ENCODE data around the gene PACSIN3. TPM values are rescaled to one million over a fixed set of nuclear protein-coding genes. Genes with fewer than 3 reads are reported as not detected.

Gene PACSIN3
- total RNA-seq, 4 donors from 2014 or later: 42.5 to 59.3 (median 53.5) TPM

DNA sequence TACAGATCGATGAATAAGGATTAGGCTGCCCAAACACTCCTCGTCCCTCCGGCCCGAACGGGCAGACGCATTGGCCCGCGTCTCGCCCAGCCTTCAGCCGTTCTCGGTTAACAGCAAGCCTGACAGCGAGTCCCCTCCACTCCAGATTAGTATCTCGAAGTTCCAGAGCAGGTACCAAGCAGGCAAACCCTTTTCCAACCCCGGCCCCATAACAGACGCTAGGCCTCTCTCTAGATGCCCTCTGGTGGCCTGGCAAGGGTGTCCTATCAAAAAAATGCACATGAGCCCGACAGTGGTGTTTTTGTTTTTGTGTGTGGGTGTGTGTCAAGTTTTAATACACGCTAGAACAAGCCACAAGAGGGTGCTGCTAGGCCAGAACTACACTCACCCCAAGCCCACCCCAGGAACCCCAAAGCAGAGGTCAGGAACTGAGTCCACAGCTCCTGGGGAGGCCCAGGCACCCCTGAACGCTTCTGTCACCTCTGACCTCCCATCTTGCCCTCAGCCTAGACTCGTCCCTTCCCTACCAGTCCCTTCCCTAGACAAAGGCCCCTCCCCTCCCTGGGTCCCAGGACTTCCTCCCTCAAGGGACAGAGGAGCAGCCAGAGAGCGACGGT lies 8.9 kb downstream of the PACSIN3 start:
- H3K36me3 ChIP-seq: peaks cover 28% of the 10 kb centered on the region
- 4% methylated on average over 5 of the region's 21 CpGs for WGBS
- peak overlapping the region; percentile 97 for H3K4me3 ChIP-seq
- TF ChIP-seq, protein P1, sequence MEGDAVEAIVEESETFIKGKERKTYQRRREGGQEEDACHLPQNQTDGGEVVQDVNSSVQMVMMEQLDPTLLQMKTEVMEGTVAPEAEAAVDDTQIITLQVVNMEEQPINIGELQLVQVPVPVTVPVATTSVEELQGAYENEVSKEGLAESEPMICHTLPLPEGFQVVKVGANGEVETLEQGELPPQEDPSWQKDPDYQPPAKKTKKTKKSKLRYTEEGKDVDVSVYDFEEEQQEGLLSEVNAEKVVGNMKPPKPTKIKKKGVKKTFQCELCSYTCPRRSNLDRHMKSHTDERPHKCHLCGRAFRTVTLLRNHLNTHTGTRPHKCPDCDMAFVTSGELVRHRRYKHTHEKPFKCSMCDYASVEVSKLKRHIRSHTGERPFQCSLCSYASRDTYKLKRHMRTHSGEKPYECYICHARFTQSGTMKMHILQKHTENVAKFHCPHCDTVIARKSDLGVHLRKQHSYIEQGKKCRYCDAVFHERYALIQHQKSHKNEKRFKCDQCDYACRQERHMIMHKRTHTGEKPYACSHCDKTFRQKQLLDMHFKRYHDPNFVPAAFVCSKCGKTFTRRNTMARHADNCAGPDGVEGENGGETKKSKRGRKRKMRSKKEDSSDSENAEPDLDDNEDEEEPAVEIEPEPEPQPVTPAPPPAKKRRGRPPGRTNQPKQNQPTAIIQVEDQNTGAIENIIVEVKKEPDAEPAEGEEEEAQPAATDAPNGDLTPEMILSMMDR (IDR thresholded peaks at IDR 0.05): peak; percentile 58 to 73
- TF ChIP-seq POLR2A (IDR thresholded peaks at IDR 0.05): no peak
- TF ChIP-seq EP300 (IDR thresholded peaks at IDR 0.05): no peak
- TF ChIP-seq POLR2AphosphoS5 (IDR thresholded peaks at IDR 0.05): peak in 1 of 3 donors; percentile 14
- H3K27ac ChIP-seq: peak overlapping the region; percentile 99
- H3K9me3 ChIP-seq: no peaks in the 10 kb centered on the region
- peak in 1 of 2 donors; percentile 86 for DNase-seq (ENCODE audit: low spot score in 2 of 2)
- H3K27me3 ChIP-seq: no peaks in the 10 kb centered on the region
- peaks cover 26% of the 10 kb centered on the region for H3K4me1 ChIP-seq

DNA sequence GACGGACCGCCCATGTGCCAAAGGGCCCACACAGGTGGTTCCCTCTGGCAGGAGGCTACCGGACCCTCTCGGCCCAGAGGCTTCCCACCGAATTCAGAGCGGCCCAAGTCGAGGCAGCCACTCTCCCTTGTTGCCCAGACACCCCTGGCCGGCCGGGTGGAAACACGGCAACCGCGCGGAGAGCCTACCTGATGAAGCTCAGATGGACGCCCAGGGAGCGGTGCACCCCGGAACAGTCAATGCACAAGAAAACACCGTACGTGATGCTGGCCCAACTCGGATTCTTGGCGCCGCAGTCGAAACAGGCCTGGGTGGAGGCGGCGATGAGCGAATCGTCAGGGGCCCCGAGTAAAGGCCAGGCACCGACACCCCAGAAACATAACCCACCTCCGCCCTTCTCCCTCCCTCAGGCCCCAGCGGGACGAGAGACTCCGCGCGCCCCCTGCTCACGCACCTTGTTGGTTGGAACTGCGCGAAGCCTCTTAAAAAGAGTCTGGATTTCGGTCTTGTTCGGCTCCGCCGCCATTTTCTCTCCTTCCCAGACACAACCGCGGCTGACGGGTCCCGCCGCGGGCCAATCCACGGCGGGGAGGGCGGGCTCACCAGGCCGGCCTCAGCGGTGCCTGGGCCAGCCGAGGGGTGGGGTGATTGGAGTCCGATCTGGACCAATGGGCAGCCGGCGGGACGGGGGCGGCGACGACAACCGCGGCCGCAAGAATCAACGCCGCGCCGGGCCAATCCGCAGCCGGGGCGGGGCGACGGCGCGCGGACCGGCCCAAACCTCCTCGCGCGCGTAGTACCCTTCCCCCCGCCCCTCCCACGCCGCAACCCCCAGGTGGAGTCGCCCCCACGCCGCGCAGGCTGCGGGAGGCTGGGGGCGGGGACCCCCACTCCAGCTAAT lies 9.7 kb downstream of the PACSIN3 start, which contains the start of gene ARFGAP2:
Gene ARFGAP2, minus strand, starts transcription at position 552 of the 901 bp plus-strand sequence. Its CDS starts 26 bp downstream, at position 526.
- Histone ChIP-seq H3K4me1 (peaks cover 26% of the 10 kb centered on the region), H3K36me3 (peaks cover 35% of the 10 kb centered on the region), H3K4me3 (peak within 1 kb of the TSS; percentile 97), H3K27ac (peak within 1 kb of the TSS; percentile 99), H3K27me3 (no peaks in the 10 kb centered on the region), H3K9me3 (no peaks in the 10 kb centered on the region)
- peak; percentile 97 to 98 for DNase-seq (ENCODE audit: low spot score in 2 of 2)
- WGBS: under 1% methylated on average over 37 of the region's 89 CpGs
- TF ChIP-seq POLR2AphosphoS5 (IDR thresholded peaks at IDR 0.05) (peak in 2 of 3 donors; percentile 29 to 81), EP300 (IDR thresholded peaks at IDR 0.05) (no peak)
- TF ChIP-seq, protein P1 (IDR thresholded peaks at IDR 0.05): no peak

DNA sequence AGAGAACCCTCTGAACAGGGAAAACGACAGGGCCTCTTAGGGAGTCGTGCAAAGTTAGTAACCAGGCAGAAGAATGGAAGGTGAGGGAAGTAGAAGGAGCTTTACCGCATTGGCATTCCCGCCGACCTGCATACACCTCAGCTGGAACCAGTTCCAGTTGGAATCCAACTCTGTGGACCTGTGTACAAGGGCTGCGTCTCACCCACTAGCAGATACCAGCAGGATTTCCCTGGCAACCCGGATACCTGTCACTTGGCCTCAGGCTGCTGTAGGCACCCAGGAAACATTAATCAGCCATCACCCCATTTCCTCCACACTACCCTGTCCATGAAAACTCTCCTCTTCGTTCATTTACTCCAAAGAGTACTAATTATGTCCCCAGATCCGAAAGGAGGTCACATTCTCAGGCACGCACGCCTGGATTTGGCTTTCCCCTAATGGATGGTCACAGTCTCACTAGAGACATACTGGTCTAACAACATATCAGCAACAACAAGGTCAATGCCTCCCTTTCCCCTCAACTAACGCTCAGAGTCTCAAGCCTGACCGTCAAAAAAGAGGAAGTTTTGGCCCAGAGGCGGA lies 10.4 kb downstream of the PACSIN3 start:
- TF ChIP-seq, protein P1 (IDR thresholded peaks at IDR 0.05): no peak
- TF ChIP-seq POLR2AphosphoS5 (IDR thresholded peaks at IDR 0.05) (no peak), POLR2A (IDR thresholded peaks at IDR 0.05) (no peak), EP300 (IDR thresholded peaks at IDR 0.05) (no peak)
- DNase-seq (ENCODE audit: low spot score in 2 of 2): peak in 1 of 2 donors; percentile 61
- WGBS: 24% methylated on average over 14 of the region's 14 CpGs
- Histone ChIP-seq H3K27ac (peak overlapping the region; percentile 99), H3K4me3 (peak overlapping the region; percentile 97), H3K9me3 (no peaks in the 10 kb centered on the region), H3K36me3 (peaks cover 43% of the 10 kb centered on the region), H3K27me3 (no peaks in the 10 kb centered on the region), H3K4me1 (peaks cover 26% of the 10 kb centered on the region)

DNA sequence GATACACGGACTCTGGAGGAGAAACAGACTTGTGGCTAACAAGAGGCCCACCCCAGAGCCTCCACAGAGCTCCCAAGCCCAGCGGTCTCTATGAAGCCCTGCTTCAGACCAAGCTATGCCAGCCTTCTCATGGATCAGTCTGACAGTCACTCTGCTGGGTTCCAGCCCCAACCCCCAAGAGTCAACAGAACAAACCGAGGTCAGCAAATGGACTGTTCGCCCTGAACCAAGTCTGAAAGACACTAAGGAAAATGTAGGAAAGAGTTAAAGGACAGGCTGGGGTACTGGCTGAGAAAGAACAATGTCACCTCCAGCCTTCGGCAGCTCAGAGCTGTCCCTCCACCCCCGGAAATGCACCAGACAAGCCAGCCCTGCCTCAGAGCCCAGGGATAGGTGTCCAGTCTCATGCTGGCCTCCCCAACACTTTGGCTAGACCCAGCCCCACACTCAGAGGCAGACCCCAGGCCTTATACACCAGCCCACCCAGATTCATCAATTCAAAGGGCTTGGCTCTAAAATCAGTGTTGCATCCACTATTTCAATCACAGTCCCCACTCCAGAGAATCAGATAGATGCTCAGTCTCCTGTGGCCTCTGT lies 13.4 kb downstream of the PACSIN3 start:
- peaks cover 70% of the 10 kb centered on the region for H3K36me3 ChIP-seq
- TF ChIP-seq POLR2AphosphoS5 (IDR thresholded peaks at IDR 0.05): no peak
- TF ChIP-seq, protein P1 (IDR thresholded peaks at IDR 0.05): no peak
- no peak overlapping the region for H3K4me3 ChIP-seq
- no peaks in the 10 kb centered on the region for H3K9me3 ChIP-seq
- 60% methylated on average over 5 of the region's 6 CpGs for WGBS
- no peak for DNase-seq (ENCODE audit: low spot score in 2 of 2)
- no peaks in the 10 kb centered on the region for H3K27me3 ChIP-seq
- H3K4me1 ChIP-seq: peaks cover 21% of the 10 kb centered on the region
- H3K27ac ChIP-seq: no peak overlapping the region
